GM23248 (cell line): ENCODE measurements around the gene SGCE. TPM values are rescaled to one million over a fixed set of nuclear protein-coding genes. Genes with fewer than 3 reads are reported as not detected.

Source experiments
- DNase-seq: peaks from one replicate; pipeline ENCODE4 v3.0.0-alpha.2; 2015
- H2AFZ ChIP-seq: fragments of 200-600 bp; sonication (generic); 2 replicates; pipeline ENCODE4 v1.6.1; 2016; ENCODE audit warnings: antibody characterized with exemption
- H3F3A ChIP-seq: fragments of 200-600 bp; sonication (generic); 2 replicates; pipeline ENCODE4 v1.6.1; 2016; ENCODE audit warnings: mild to moderate bottlenecking, antibody characterized with exemption, mixed run types; ENCODE audit not compliant: insufficient read depth
- H3K27ac ChIP-seq: fragments of 200-600 bp; sonication (generic); 2 replicates; pipeline ENCODE4 v1.5.1; 2016; ENCODE audit warnings: mild to moderate bottlenecking
- H3K27me3 ChIP-seq: fragments of 200-600 bp; sonication (generic); replicated peaks from 2 replicates; pipeline ENCODE4 v1.6.1; 2016; ENCODE audit warnings: mild to moderate bottlenecking; ENCODE audit not compliant: insufficient read depth
- H3K36me3 ChIP-seq: fragments of 200-600 bp; sonication (generic); 2 replicates; pipeline ENCODE4 v1.6.1; 2016; ENCODE audit warnings: low read depth, mild to moderate bottlenecking
- H3K4me1 ChIP-seq: fragments of 200-600 bp; sonication (generic); 2 replicates; pipeline ENCODE4 v1.6.1; 2016; ENCODE audit warnings: mild to moderate bottlenecking; ENCODE audit not compliant: insufficient read depth
- H3K4me2 ChIP-seq: fragments of 200-600 bp; sonication (generic); one replicate; pipeline ENCODE4 v1.6.1; 2016; ENCODE audit warnings: mild to moderate bottlenecking; ENCODE audit not compliant: unreplicated experiment
- H3K4me3 ChIP-seq: fragments of 200-600 bp; sonication (generic); 2 replicates; pipeline ENCODE4 v1.5.1; 2016; ENCODE audit warnings: mild to moderate bottlenecking
- H3K79me2 ChIP-seq: fragments of 200-600 bp; sonication (generic); 2 replicates; pipeline ENCODE4 v1.6.1; 2016; ENCODE audit warnings: mild to moderate bottlenecking; ENCODE audit not compliant: insufficient read depth
- H3K9ac ChIP-seq: fragments of 200-600 bp; sonication (generic); 2 replicates; pipeline ENCODE4 v1.6.1; 2016; ENCODE audit warnings: mild to moderate bottlenecking
- H3K9me2 ChIP-seq: fragments of 200-600 bp; sonication (generic); 2 replicates; pipeline ENCODE4 v1.6.1; 2016; ENCODE audit warnings: mixed run types, mild to moderate bottlenecking, moderate library complexity; ENCODE audit not compliant: insufficient read depth
- H3K9me3 ChIP-seq: fragments of 200-600 bp; sonication (generic); one replicate; pipeline ENCODE4 v1.6.1; 2017; ENCODE audit warnings: low read depth
- H4K20me1 ChIP-seq: fragments of 200-600 bp; sonication (generic); 2 replicates; pipeline ENCODE4 v1.6.0; 2016; ENCODE audit not compliant: insufficient read depth
- EZH2 ChIP-seq: fragments of 200-600 bp; sonication (generic); IDR thresholded peaks from 2 replicates; pipeline ENCODE4 v1.6.1; 2018; ENCODE audit warnings: antibody characterized with exemption, mild to moderate bottlenecking; ENCODE audit not compliant: insufficient read depth, poor library complexity, severe bottlenecking
- EZH2phosphoT487 ChIP-seq: fragments of 200-600 bp; sonication (generic); IDR thresholded peaks from 2 replicates; pipeline ENCODE4 v1.6.1; 2018; ENCODE audit warnings: antibody characterized with exemption, moderate library complexity, mild to moderate bottlenecking, low read depth; ENCODE audit not compliant: insufficient read depth
- WGBS, 2 experiments: methylation state at CpG; one replicate each; pipeline ENCODE4 v1.1.6; 2015 to 2017; ENCODE audit warnings: low lambda C conversion rate in 2 of 2, low coverage in 1 of 2; ENCODE audit errors: missing lambda C conversion rate in 2 of 2; 5-methylcytosine and 5-hydroxymethylcytosine counted together
- in situ Hi-C: fragments of 300-500 bp; cut with MboI; formaldehyde crosslinking; loops from 2 replicates; pipeline ENCODE4 v1.15.0; 2020
- polyA plus RNA-seq: library from polyadenylated mRNA; unstranded; fragments of >200 nt; fragmentation: Nextera tagmentation; extraction: Ambion mirVana; gene quantifications from 2 replicates; pipeline ENCODE4 v1.2.1, GENCODE V29; 2016
- total RNA-seq: library from RNA; depleted of rRNA; stranded (reverse); fragments of >200 nt; shearing (Covaris generic); gene quantifications from 2 replicates; pipeline ENCODE4 v1.2.3, GENCODE V29; 2014

The SGCE gene
- total and polyA plus RNA-seq, 2 experiments from 2014 or later: 71.4 to 120 TPM

GRCh38 chr7:94635687-94636086, 20.2 kb downstream of the SGCE start:
- Histone ChIP-seq H3K9me3 (no peaks in the 10 kb centered on the region), H3K27ac (no peak overlapping the region), H3K9me2 (no peaks in the 10 kb centered on the region), H3K4me3 (no peak overlapping the region), H3K4me1 (peaks cover 11% of the 10 kb centered on the region), H3K4me2 (no peak overlapping the region), H2AFZ (no peak overlapping the region), H4K20me1 (no peaks in the 10 kb centered on the region), H3K27me3 (no peaks in the 10 kb centered on the region), H3K36me3 (no peaks in the 10 kb centered on the region), H3K79me2 (peaks cover 3% of the 10 kb centered on the region; the same call in 1 of the 2 replicates), H3F3A (no peaks in the 10 kb centered on the region), H3K9ac (no peak overlapping the region)
- no peak for DNase-seq
- in situ Hi-C loops: no loop called here
- TF ChIP-seq EZH2phosphoT487 (no peak), EZH2 (no peak)

DNA sequence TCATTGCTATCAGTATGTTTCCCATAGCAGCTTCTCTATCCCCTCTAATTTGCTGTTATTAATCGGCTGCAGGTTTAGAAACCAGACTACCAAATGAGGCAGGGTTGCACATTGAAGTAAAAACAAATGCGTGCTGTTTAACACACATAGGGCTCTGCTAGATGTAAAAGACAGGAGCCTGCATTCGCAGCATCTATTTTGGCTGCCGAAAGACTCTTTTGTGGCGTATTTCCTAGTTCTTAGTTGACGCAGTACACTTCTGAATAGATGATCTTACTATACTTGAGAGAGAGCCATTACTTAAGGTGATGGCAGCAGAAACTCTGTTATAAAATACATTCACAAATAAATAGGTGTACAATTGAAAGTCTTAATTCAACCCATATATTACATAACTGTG, 21.4 kb downstream of the SGCE start:
- H3K36me3 ChIP-seq: no peaks in the 10 kb centered on the region
- H4K20me1 ChIP-seq: no peaks in the 10 kb centered on the region
- 81 to 85% methylated on average over 6 of the region's 6 CpGs for WGBS, 2 experiments
- no peak overlapping the region for H2AFZ ChIP-seq
- no peaks in the 10 kb centered on the region for H3F3A ChIP-seq
- H3K4me2 ChIP-seq: no peak overlapping the region
- H3K4me3 ChIP-seq: no peak overlapping the region
- no peak for TF ChIP-seq EZH2
- no peak for TF ChIP-seq EZH2phosphoT487
- H3K27ac ChIP-seq: no peak overlapping the region
- H3K9me2 ChIP-seq: no peaks in the 10 kb centered on the region
- H3K9ac ChIP-seq: no peak overlapping the region
- H3K27me3 ChIP-seq: no peaks in the 10 kb centered on the region
- H3K79me2 ChIP-seq: peaks cover 5% of the 10 kb centered on the region; the same call in 1 of the 2 replicates
- H3K4me1 ChIP-seq: peaks cover 11% of the 10 kb centered on the region
- in situ Hi-C loops: no loop called here
- DNase-seq: no peak
- no peaks in the 10 kb centered on the region for H3K9me3 ChIP-seq

- Histone ChIP-seq H4K20me1 (no peaks in the 10 kb centered on the region), H3K79me2 (peaks cover 5% of the 10 kb centered on the region; the same call in 1 of the 2 replicates)
These were observed 22.2 kb downstream of the SGCE start for GRCh38 chr7:94633687-94634086.

DNA sequence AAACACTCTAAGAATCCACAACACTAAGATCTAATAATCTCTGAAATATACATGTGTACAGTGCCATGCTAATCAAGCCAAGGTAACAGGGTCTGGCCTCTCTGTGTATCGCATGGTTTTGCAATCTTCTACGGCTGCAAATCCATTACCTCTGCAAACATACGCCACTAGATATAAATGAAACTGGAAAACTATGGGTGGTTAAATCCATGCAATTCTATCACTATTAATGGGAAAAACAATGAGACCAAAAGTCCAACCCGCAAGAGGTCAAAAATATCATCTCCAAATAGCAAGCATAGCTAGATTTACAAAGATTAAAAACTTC, 23.0 kb downstream of the SGCE start:
- H3K9me2 ChIP-seq: no peaks in the 10 kb centered on the region

More at GRCh38 chr7:94633687-94634086, 22.2 kb downstream of the SGCE start:
- H3K9me3 ChIP-seq: no peaks in the 10 kb centered on the region
- no peaks in the 10 kb centered on the region for H3K9me2 ChIP-seq
- H3K4me2 ChIP-seq: no peak overlapping the region
- H3F3A ChIP-seq: no peaks in the 10 kb centered on the region
- TF ChIP-seq EZH2 (no peak), EZH2phosphoT487 (no peak)
- no peaks in the 10 kb centered on the region for H3K36me3 ChIP-seq
- no peak overlapping the region for H2AFZ ChIP-seq
- no peak overlapping the region for H3K27ac ChIP-seq
- H3K27me3 ChIP-seq: no peaks in the 10 kb centered on the region
- DNase-seq: no peak
- WGBS, 2 experiments: 97 to 100% methylated on average over 2 of the region's 2 CpGs
- H3K4me1 ChIP-seq: peaks cover 11% of the 10 kb centered on the region
- no peak overlapping the region for H3K4me3 ChIP-seq
- in situ Hi-C loops: no loop called here
- no peak overlapping the region for H3K9ac ChIP-seq

More for the DNA sequence above, 23.0 kb downstream of the SGCE start:
- H3K4me1 ChIP-seq: peaks cover 11% of the 10 kb centered on the region
- 95 to 99% methylated on average over 4 of the region's 4 CpGs for WGBS, 2 experiments
- H3F3A ChIP-seq: no peaks in the 10 kb centered on the region
- TF ChIP-seq EZH2phosphoT487 (no peak), EZH2 (no peak)
- H2AFZ ChIP-seq: no peak overlapping the region
- H3K27ac ChIP-seq: no peak overlapping the region
- H3K4me2 ChIP-seq: no peak overlapping the region
- no peak for DNase-seq
- H3K4me3 ChIP-seq: no peak overlapping the region
- no peaks in the 10 kb centered on the region for H3K9me3 ChIP-seq
- no peak overlapping the region for H3K9ac ChIP-seq
- no peaks in the 10 kb centered on the region for H3K27me3 ChIP-seq
- H3K79me2 ChIP-seq: peaks cover 5% of the 10 kb centered on the region; the same call in 1 of the 2 replicates
- H3K36me3 ChIP-seq: no peaks in the 10 kb centered on the region
- in situ Hi-C loops: no loop called here
- H4K20me1 ChIP-seq: no peaks in the 10 kb centered on the region
